ENCODE data around the gene CNOT2. TPM values are rescaled to one million over a fixed set of nuclear protein-coding genes. Genes with fewer than 3 reads are reported as not detected.

Gene CNOT2
- total and polyA plus RNA-seq, 2 experiments from 2014 or later: 67.3 to 158 TPM

DNA sequence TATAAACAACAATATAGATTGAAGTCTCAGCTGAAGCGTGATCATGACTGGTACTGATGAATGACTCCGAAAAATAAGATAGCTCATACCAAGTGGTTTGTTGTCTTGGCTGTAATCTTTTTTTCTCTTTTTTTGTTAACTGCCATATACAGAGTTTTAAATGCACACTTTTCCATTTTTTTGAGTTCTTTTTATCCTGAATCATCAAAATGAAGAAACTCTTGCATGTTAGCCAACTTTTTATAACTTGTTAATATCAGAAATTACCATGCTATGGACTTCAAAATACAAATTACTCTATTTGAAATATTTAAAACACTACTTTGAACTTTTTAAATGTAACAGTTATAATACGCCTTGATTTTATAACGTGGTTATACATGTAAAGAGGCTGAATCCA lies 112.7 kb downstream of the CNOT2 start:
- H3K4me3 ChIP-seq: no peak overlapping the region
- no peaks in the 10 kb centered on the region for H3K79me2 ChIP-seq
- no peaks in the 10 kb centered on the region for H3K9me3 ChIP-seq (ENCODE audit: low read depth)
- no peak for TF ChIP-seq EZH2phosphoT487 (IDR thresholded peaks at IDR 0.05; ENCODE audit: low read depth, severe bottlenecking, unreplicated experiment)
- TF ChIP-seq, protein P1, sequence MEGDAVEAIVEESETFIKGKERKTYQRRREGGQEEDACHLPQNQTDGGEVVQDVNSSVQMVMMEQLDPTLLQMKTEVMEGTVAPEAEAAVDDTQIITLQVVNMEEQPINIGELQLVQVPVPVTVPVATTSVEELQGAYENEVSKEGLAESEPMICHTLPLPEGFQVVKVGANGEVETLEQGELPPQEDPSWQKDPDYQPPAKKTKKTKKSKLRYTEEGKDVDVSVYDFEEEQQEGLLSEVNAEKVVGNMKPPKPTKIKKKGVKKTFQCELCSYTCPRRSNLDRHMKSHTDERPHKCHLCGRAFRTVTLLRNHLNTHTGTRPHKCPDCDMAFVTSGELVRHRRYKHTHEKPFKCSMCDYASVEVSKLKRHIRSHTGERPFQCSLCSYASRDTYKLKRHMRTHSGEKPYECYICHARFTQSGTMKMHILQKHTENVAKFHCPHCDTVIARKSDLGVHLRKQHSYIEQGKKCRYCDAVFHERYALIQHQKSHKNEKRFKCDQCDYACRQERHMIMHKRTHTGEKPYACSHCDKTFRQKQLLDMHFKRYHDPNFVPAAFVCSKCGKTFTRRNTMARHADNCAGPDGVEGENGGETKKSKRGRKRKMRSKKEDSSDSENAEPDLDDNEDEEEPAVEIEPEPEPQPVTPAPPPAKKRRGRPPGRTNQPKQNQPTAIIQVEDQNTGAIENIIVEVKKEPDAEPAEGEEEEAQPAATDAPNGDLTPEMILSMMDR (IDR thresholded peaks at IDR 0.05; ENCODE audit: poor library complexity): no peak
- no peak for TF ChIP-seq EZH2 (IDR thresholded peaks at IDR 0.05; ENCODE audit: borderline replicate concordance)
- no peak for DNase-seq (ENCODE audit: low spot score)
- H3K27me3 ChIP-seq: no peaks in the 10 kb centered on the region
- 97% methylated on average over 4 of the region's 4 CpGs for WGBS (ENCODE audit: low lambda C conversion rate, missing lambda C conversion rate)
- H3K9me2 ChIP-seq (replicated peaks; ENCODE audit: insufficient read depth): no peaks in the 10 kb centered on the region
- H3K36me3 ChIP-seq (replicated peaks; ENCODE audit: insufficient read depth, low read depth): no peaks in the 10 kb centered on the region
- H3K27ac ChIP-seq: no peak overlapping the region
- no peak overlapping the region for H2AFZ ChIP-seq
- no peaks in the 10 kb centered on the region for H4K20me1 ChIP-seq (ENCODE audit: insufficient read depth, poor library complexity, severe bottlenecking)
- no peaks in the 10 kb centered on the region for H3K4me1 ChIP-seq (ENCODE audit: insufficient read depth)
- H3K4me2 ChIP-seq: no peak overlapping the region

DNA sequence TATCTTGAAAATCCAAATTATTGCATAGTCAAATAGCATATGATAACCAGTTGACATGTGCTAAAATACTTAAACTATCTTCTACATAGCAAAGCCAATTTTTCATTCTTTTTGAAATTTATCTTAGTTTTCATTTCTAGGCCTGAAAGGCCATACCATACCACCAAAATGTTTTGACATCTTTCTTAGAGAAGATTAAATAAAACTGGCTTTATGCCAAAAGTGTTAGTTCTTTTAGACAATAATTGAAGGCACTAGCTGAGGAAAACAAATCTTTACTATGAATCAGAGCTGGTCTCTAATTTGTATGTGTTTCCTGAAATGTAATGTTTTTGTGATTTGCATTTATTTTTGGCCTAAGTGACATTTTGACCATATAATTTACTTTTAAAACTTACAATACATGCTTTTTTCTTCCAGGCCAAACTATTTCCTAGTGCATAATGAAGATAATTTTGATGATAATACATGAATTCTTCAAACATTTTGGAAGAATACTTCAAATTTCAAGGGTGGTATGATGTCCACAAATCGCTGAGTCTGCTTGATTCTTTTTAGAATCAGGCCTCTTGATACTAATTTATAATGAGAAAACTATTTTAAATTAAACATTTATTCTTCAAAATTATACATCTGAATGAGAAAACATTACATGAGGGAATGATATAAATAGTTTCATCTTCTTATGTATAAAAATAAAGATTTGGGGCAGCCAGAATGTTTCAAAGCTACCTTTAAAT lies 116.4 kb downstream of the CNOT2 start:
- no peaks in the 10 kb centered on the region for H3K4me1 ChIP-seq (ENCODE audit: insufficient read depth)
- H3K9me2 ChIP-seq (replicated peaks; ENCODE audit: insufficient read depth): no peaks in the 10 kb centered on the region
- TF ChIP-seq, protein P1 (IDR thresholded peaks at IDR 0.05; ENCODE audit: poor library complexity): no peak
- no peak overlapping the region for H3K4me3 ChIP-seq
- no peaks in the 10 kb centered on the region for H3K79me2 ChIP-seq
- no peak overlapping the region for H3K4me2 ChIP-seq
- no peak overlapping the region for H2AFZ ChIP-seq
- H3K9me3 ChIP-seq (ENCODE audit: low read depth): no peaks in the 10 kb centered on the region
- H3K27me3 ChIP-seq: peaks cover 27% of the 10 kb centered on the region
- WGBS (ENCODE audit: low lambda C conversion rate, missing lambda C conversion rate): 100% methylated on average over 1 of the region's 1 CpG
- H4K20me1 ChIP-seq (ENCODE audit: insufficient read depth, poor library complexity, severe bottlenecking): no peaks in the 10 kb centered on the region
- H3K27ac ChIP-seq: no peak overlapping the region
- no peaks in the 10 kb centered on the region for H3K36me3 ChIP-seq (replicated peaks; ENCODE audit: insufficient read depth, low read depth)
- DNase-seq (ENCODE audit: low spot score): no peak

DNA sequence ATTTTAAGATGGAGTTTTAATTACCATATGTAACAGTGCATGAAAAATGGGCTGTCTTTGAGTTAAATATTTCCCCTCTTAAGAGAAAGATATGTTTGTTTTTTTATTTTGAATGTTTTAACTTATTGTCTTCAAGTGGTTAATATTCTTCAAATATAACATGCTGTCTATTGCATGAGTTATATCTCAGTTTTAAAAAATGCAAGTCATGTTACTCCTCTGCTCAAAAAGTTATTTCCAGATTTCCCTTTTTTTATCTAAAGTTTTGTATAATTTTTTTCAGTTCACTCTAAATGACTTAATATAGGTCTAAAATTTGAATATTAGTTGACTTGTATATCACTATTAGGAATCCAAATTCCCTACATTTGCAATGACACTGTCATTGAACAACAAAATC lies 117.0 kb downstream of the CNOT2 start:
- H4K20me1 ChIP-seq (ENCODE audit: insufficient read depth, poor library complexity, severe bottlenecking): no peaks in the 10 kb centered on the region
- no peaks in the 10 kb centered on the region for H3K36me3 ChIP-seq (replicated peaks; ENCODE audit: insufficient read depth, low read depth)
- TF ChIP-seq, protein P1 (IDR thresholded peaks at IDR 0.05; ENCODE audit: poor library complexity): no peak
- TF ChIP-seq EZH2 (IDR thresholded peaks at IDR 0.05; ENCODE audit: borderline replicate concordance) (no peak), EZH2phosphoT487 (IDR thresholded peaks at IDR 0.05; ENCODE audit: low read depth, severe bottlenecking, unreplicated experiment) (no peak)
- no peak overlapping the region for H3K4me2 ChIP-seq
- peaks cover 32% of the 10 kb centered on the region for H3K27me3 ChIP-seq
- H3K4me3 ChIP-seq: no peak overlapping the region
- H2AFZ ChIP-seq: no peak overlapping the region
- H3K9me3 ChIP-seq (ENCODE audit: low read depth): no peaks in the 10 kb centered on the region
- H3K4me1 ChIP-seq (ENCODE audit: insufficient read depth): peaks cover 4% of the 10 kb centered on the region
- DNase-seq (ENCODE audit: low spot score): no peak
- no peak overlapping the region for H3K27ac ChIP-seq
- no peaks in the 10 kb centered on the region for H3K9me2 ChIP-seq (replicated peaks; ENCODE audit: insufficient read depth)
- H3K79me2 ChIP-seq: no peaks in the 10 kb centered on the region
